Endodermal cell (in vitro differentiated cells): ENCODE results near the gene SPATA45. TPM values are rescaled to one million over a fixed set of nuclear protein-coding genes. Genes with fewer than 3 reads are reported as not detected.
"Not testable (repeated sequence)": the region's sequence is repeated elsewhere in the genome, so short reads cannot be mapped to it uniquely, and the experiment has no call there.

ENCODE experiments used
- DNase-seq: peaks from one replicate; pipeline ENCODE4 v3.0.0-alpha.2; 2017
- H3K27ac ChIP-seq: 2 replicates; pipeline ENCODE4 v1.5.1; 2013; ENCODE audit warnings: mild to moderate bottlenecking, low read depth, low read length, moderate library complexity
- H3K27me3 ChIP-seq: 2 replicates; pipeline ENCODE4 v1.6.1; 2013; ENCODE audit warnings: mild to moderate bottlenecking, low read length, moderate library complexity; ENCODE audit not compliant: insufficient read depth, control insufficient read depth, poor library complexity, severe bottlenecking
- H3K36me3 ChIP-seq: 2 replicates; pipeline ENCODE4 v1.7.0; 2013; ENCODE audit warnings: mild to moderate bottlenecking, low read length, moderate library complexity; ENCODE audit not compliant: control insufficient read depth, insufficient read depth
- H3K4me1 ChIP-seq: one replicate; pipeline ENCODE4 v1.7.0; 2013; ENCODE audit warnings: low read length; ENCODE audit not compliant: control insufficient read depth, insufficient read depth
- H3K4me3 ChIP-seq: 2 replicates; pipeline ENCODE4 v1.5.1; 2013; ENCODE audit warnings: mild to moderate bottlenecking, low read length, moderate library complexity
- H3K9ac ChIP-seq: 2 replicates; pipeline ENCODE4 v1.6.1; 2013; ENCODE audit warnings: mild to moderate bottlenecking, low read length, moderate library complexity; ENCODE audit not compliant: poor library complexity, severe bottlenecking; ENCODE audit errors: extremely low read depth
- H3K9me3 ChIP-seq: 2 replicates; pipeline ENCODE4 v1.6.1; 2013; ENCODE audit warnings: mild to moderate bottlenecking, low read length, moderate library complexity; ENCODE audit not compliant: control insufficient read depth
- H3K27ac Mint-ChIP-seq: 2 replicates; pipeline ENCODE4 v1.8.0; 2020; ENCODE audit warnings: mixed read lengths
- H3K27me3 Mint-ChIP-seq: 2 replicates; pipeline ENCODE4 v1.8.0; 2021; ENCODE audit warnings: mild to moderate bottlenecking, mixed read lengths; ENCODE audit not compliant: insufficient read depth
- H3K36me3 Mint-ChIP-seq: 2 replicates; pipeline ENCODE4 v1.8.0; 2020; ENCODE audit warnings: low read depth, mixed read lengths
- H3K4me1 Mint-ChIP-seq: 2 replicates; pipeline ENCODE4 v1.8.0; 2020; ENCODE audit warnings: mixed read lengths
- H3K4me3 Mint-ChIP-seq: 2 replicates; pipeline ENCODE4 v1.8.0; 2020; ENCODE audit warnings: mild to moderate bottlenecking, moderate library complexity, mixed read lengths
- H3K9me3 Mint-ChIP-seq: 2 replicates; pipeline ENCODE4 v1.8.0; 2020; ENCODE audit warnings: mild to moderate bottlenecking, mixed read lengths
- CTCF ChIP-seq: fragments of 200-600 bp; sonication (generic); conservative IDR thresholded peaks from 2 replicates; pipeline ENCODE4 v1.5.0; 2021; ENCODE audit warnings: antibody characterized with exemption, mild to moderate bottlenecking
- WGBS, 2 experiments: methylation state at CpG; one replicate each; pipeline versions ENCODE4 v1.1.5 to v1.1.7; 2013; ENCODE audit warnings: missing lambda C conversion rate in 2 of 2, mixed read lengths in 1 of 2; ENCODE audit not compliant: insufficient coverage in 1 of 2, insufficient read length in 1 of 2; 5-methylcytosine and 5-hydroxymethylcytosine counted together
- total RNA-seq, 2 donors: library from RNA; stranded (reverse); fragmentation: NEBNext Ultra II Directional in 1 of 2; extraction: Animal tissue kit (Norgen Biotek cat#: 25700) in 1 of 2; gene quantifications; 2 replicates in 1 of 2; 3 replicates in 1 of 2; pipeline ENCODE4 v1.2.1, GENCODE V29; 2021

SPATA45 gene
- total RNA-seq, 2 donors from 2014 or later = not detected

- Histone ChIP-seq H3K9ac (no peak overlapping the region), H3K9me3 (no peaks in the 10 kb centered on the region), H3K4me1 (peaks cover 4% of the 10 kb centered on the region), H3K4me3 (no peak overlapping the region), H3K27ac (no peak overlapping the region), H3K36me3 (peaks cover 96% of the 10 kb centered on the region), H3K27me3 (no peaks in the 10 kb centered on the region)
- Mint-ChIP-seq H3K36me3 (peaks cover 72% of the 10 kb centered on the region), H3K9me3 (no peaks in the 10 kb centered on the region), H3K4me3 (no peak overlapping the region), H3K27me3 (no peaks in the 10 kb centered on the region), H3K27ac (peak overlapping the region; percentile 66), H3K4me1 (peaks cover 11% of the 10 kb centered on the region)
- TF ChIP-seq CTCF = no peak
- WGBS, 2 experiments = 43 to 47% methylated on average over 1 of the region's 1 CpG
- DNase-seq = no peak
Measured at GRCh38 chr1:212871976-212872375, 24.5 kb upstream of the SPATA45 start.

GRCh38 chr1:212867192-212867591 is 19.7 kb upstream of the SPATA45 start:
- TF ChIP-seq CTCF = no peak
- H3K9ac ChIP-seq = no peak overlapping the region
- Mint-ChIP-seq H3K36me3 (peaks cover 55% of the 10 kb centered on the region), H3K9me3 (no peaks in the 10 kb centered on the region), H3K27me3 (no peaks in the 10 kb centered on the region), H3K27ac (no peak overlapping the region), H3K4me3 (no peak overlapping the region), H3K4me1 (peaks cover 11% of the 10 kb centered on the region)
- H3K27ac ChIP-seq = no peak overlapping the region
- peaks cover 6% of the 10 kb centered on the region for H3K9me3 ChIP-seq
- H3K4me3 ChIP-seq = no peak overlapping the region
- H3K36me3 ChIP-seq = peaks cover 95% of the 10 kb centered on the region
- H3K4me1 ChIP-seq = peaks cover 7% of the 10 kb centered on the region
- H3K27me3 ChIP-seq = no peaks in the 10 kb centered on the region
- WGBS, 2 experiments = 64% methylated on average over 1 of the region's 1 CpG; no CpG with 5 or more reads in 1 of the 2 experiments
- no peak for DNase-seq

GRCh38 chr1:212864201-212864600 is 16.8 kb upstream of the SPATA45 start:
- peaks cover 33% of the 10 kb centered on the region for H3K36me3 Mint-ChIP-seq
- no peak overlapping the region for H3K4me3 Mint-ChIP-seq
- DNase-seq = no peak
- 92% methylated on average over 3 to 4 of the region's 4 CpGs for WGBS, 2 experiments
- Histone ChIP-seq H3K4me3 (peak overlapping the region; percentile 88), H3K9me3 (peaks cover 10% of the 10 kb centered on the region), H3K9ac (no peak overlapping the region), H3K27me3 (no peaks in the 10 kb centered on the region), H3K36me3 (peaks cover 85% of the 10 kb centered on the region), H3K27ac (no peak overlapping the region), H3K4me1 (peaks cover 5% of the 10 kb centered on the region)
- TF ChIP-seq CTCF = no peak
- H3K4me1 Mint-ChIP-seq = peaks cover 3% of the 10 kb centered on the region
- H3K27me3 Mint-ChIP-seq = no peaks in the 10 kb centered on the region
- no peak overlapping the region for H3K27ac Mint-ChIP-seq
- H3K9me3 Mint-ChIP-seq = no peaks in the 10 kb centered on the region

GRCh38 chr1:212863345-212863744 is 15.9 kb upstream of the SPATA45 start:
- not testable (repeated sequence) for H3K9me3 Mint-ChIP-seq, H3K27me3 Mint-ChIP-seq, H3K4me1 Mint-ChIP-seq, H3K4me1 ChIP-seq, H3K9ac ChIP-seq, H3K27ac Mint-ChIP-seq, DNase-seq, H3K4me3 Mint-ChIP-seq, H3K27ac ChIP-seq, H3K27me3 ChIP-seq, H3K9me3 ChIP-seq
- H3K4me3 ChIP-seq = peak overlapping the region; percentile 88
- 93 to 97% methylated on average over 6 to 10 of the region's 10 CpGs for WGBS, 2 experiments
- H3K36me3 ChIP-seq = peaks cover 81% of the 10 kb centered on the region
- peaks cover 28% of the 10 kb centered on the region for H3K36me3 Mint-ChIP-seq
